Activated CD8-positive, alpha-beta memory T cell treated with anti-CD3 and anti-CD28 coated beads, Interleukin-2, amount 10 ng/mL, durations not matched to agents 7 days and 5 days (primary cell): ENCODE measurements around the gene KNG1. TPM values are rescaled to one million over a fixed set of nuclear protein-coding genes. Genes with fewer than 3 reads are reported as not detected.

Experiments
- ATAC-seq: fragments of 150-1000 bp; cut with Tn5 transposase; one replicate; pipeline ENCODE4 v1.10.0; 2021; ENCODE audit warnings: moderate library complexity
- CTCF ChIA-PET: fragments of 350-600 bp; sonication (Branson Sonifier 250); formaldehyde crosslinking; loops from one replicate; lab custom pipeline; 2021; ENCODE audit warnings: antibody characterized with exemption; lab: Charles Lee
- DNase-seq: peaks from one replicate; pipeline ENCODE4 v3.0.0-alpha.2; 2020
- H3K27ac Mint-ChIP-seq: one replicate; pipeline ENCODE4 v1.8.0; 2021; ENCODE audit warnings: mild to moderate bottlenecking, mixed read lengths
- H3K27me3 Mint-ChIP-seq: one replicate; pipeline ENCODE4 v1.8.0; 2021; ENCODE audit warnings: mixed read lengths
- H3K36me3 Mint-ChIP-seq: one replicate; pipeline ENCODE4 v1.8.0; 2021; ENCODE audit warnings: mild to moderate bottlenecking, mixed read lengths
- H3K4me1 Mint-ChIP-seq: one replicate; pipeline ENCODE4 v1.8.0; 2021; ENCODE audit warnings: mixed read lengths
- H3K4me3 Mint-ChIP-seq: one replicate; pipeline ENCODE4 v1.8.0; 2021; ENCODE audit warnings: mild to moderate bottlenecking, moderate library complexity, mixed read lengths
- H3K9me3 Mint-ChIP-seq: one replicate; pipeline ENCODE4 v1.8.0; 2022; ENCODE audit warnings: low read depth, mixed read lengths
- microRNA-seq: library from miRNA; unstranded; fragments of <30 nt; microRNA quantifications from one replicate; pipeline ENCODE4 v1.2.0, GENCODE V29; 2022
- total RNA-seq, 2 experiments: library from RNA; stranded (reverse); gene quantifications; one replicate each; pipeline ENCODE4 v1.2.3, GENCODE V29; 2021

KNG1 gene
- total RNA-seq, 2 experiments from 2014 or later, result not detected

DNA sequence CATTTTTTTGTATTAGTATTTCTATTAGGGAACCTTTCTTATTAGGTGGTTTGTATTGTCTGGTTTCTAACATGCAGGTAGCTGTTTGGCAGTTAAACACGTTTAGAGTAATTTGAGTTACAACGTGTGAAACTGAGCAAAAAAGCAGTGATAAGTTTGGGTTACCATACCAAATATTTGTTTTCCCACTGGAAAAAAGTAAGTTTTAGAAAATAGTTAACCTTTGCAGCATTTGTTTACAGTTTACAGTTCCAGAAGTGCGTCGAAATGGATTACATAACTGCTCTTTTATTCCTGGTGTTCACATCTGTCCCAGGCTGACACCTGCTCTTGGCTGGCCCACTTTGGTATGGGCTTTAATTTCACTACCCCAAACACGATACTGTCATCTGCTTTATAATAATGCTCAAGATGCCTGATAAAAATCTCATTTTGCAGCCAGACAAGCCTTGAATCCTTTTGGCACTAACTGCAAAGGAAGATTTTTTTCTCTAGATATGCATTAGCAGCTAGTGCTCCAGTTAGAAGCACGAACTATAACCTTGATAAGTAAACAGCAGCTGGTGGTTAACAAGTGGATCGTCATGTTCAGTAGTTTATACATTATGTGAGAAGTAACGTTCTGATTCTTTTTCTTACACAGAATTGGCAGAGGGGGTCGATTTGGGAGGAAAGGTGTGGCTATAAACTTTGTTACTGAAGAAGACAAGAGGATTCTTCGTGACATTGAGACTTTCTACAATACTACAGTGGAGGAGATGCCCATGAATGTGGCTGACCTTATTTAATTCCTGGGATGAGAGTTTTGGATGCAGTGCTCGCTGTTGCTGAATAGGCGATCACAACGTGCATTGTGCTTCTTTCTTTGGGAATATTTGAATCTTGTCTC, 71.6 kb downstream of the KNG1 start:
- peak overlapping the region; percentile 100 for H3K27ac Mint-ChIP-seq
- ATAC-seq (no peak), DNase-seq (no peak)
- CTCF ChIA-PET, result interaction anchor here (1.2 kb wide), 1 partner anchor 17 kb away, joined by 3 read pairs; no protein-coding TSS in a partner anchor
- H3K36me3 Mint-ChIP-seq, result peaks cover 87% of the 10 kb centered on the region
- no peaks in the 10 kb centered on the region for H3K27me3 Mint-ChIP-seq
- H3K4me3 Mint-ChIP-seq, result peak overlapping the region; percentile 100
- peaks cover 49% of the 10 kb centered on the region for H3K4me1 Mint-ChIP-seq
- no peaks in the 10 kb centered on the region for H3K9me3 Mint-ChIP-seq

GRCh38 chr3:186789554-186790260, 72.5 kb downstream of the KNG1 start:
- H3K9me3 Mint-ChIP-seq, result no peaks in the 10 kb centered on the region
- CTCF ChIA-PET, result interaction anchor here (0.9 kb wide), 1 partner anchor 32 kb away, joined by 3 read pairs; no protein-coding TSS in a partner anchor

GRCh38 chr3:186790261-186790981, 73.3 kb downstream of the KNG1 start:
- Mint-ChIP-seq H3K27me3 (no peaks in the 10 kb centered on the region), H3K36me3 (peaks cover 83% of the 10 kb centered on the region), H3K4me3 (no peak overlapping the region), H3K9me3 (no peaks in the 10 kb centered on the region), H3K27ac (peak overlapping the region; percentile 68), H3K4me1 (peaks cover 44% of the 10 kb centered on the region)
- CTCF ChIA-PET, result interaction anchor here (0.9 kb wide), 1 partner anchor 31 kb away, joined by 3 read pairs; no protein-coding TSS in a partner anchor
- DNase-seq (no peak), ATAC-seq (peak; percentile 8)

More at GRCh38 chr3:186789554-186790260, 72.5 kb downstream of the KNG1 start:
- Mint-ChIP-seq H3K36me3 (peaks cover 86% of the 10 kb centered on the region), H3K27me3 (no peaks in the 10 kb centered on the region), H3K4me3 (no peak overlapping the region), H3K27ac (peak overlapping the region; percentile 100), H3K4me1 (peaks cover 48% of the 10 kb centered on the region)
- ATAC-seq (no peak), DNase-seq (no peak)

Small RNA genes within 50 kb of the gene (microRNA-seq; reads per million reads assigned to microRNA genes)
- 60.0 reads per million, percentile 59 among the genes with 10 or more reads in this experiment for gene MIR1248

Other genes with a start within 250 kb of the KNG1 start
- gene CRYGS, start 173.0 kb upstream of the KNG1 start, total RNA-seq, result 1 to 10 TPM; 3.8 to 4.7 TPM
- 10 to 100 TPM; 16.6 to 17.5 TPM for gene TBCCD1, start 150.0 kb upstream of the KNG1 start, total RNA-seq
- gene DNAJB11, start 146.6 kb upstream of the KNG1 start, total RNA-seq, result 10 to 100 TPM; 48.6 to 61.3 TPM
- not detected for gene AHSG, start 104.3 kb upstream of the KNG1 start, total RNA-seq
- not detected for gene FETUB, start 77.0 kb upstream of the KNG1 start, total RNA-seq
- gene HRG, start 51.3 kb upstream of the KNG1 start, total RNA-seq, result not detected
- gene EIF4A2, start 66.2 kb downstream of the KNG1 start, total RNA-seq, result 100 to 1,000 TPM; 374 to 441 TPM
- 100 to 1,000 TPM; 111 to 114 TPM for gene RFC4, start 89.1 kb downstream of the KNG1 start, total RNA-seq
- not detected for gene ADIPOQ, start 125.4 kb downstream of the KNG1 start, total RNA-seq
- gene ST6GAL1, start 213.2 kb downstream of the KNG1 start, total RNA-seq, result 100 to 1,000 TPM in 1 of 2 experiments, 10 to 100 TPM in 1; 77.9 to 102 TPM